ENCODE results near the gene SULT1A2.
"Not testable (repeated sequence)": the region's sequence is repeated elsewhere in the genome, so short reads cannot be mapped to it uniquely, and the experiment has no call there.

SULT1A2 gene

DNA sequence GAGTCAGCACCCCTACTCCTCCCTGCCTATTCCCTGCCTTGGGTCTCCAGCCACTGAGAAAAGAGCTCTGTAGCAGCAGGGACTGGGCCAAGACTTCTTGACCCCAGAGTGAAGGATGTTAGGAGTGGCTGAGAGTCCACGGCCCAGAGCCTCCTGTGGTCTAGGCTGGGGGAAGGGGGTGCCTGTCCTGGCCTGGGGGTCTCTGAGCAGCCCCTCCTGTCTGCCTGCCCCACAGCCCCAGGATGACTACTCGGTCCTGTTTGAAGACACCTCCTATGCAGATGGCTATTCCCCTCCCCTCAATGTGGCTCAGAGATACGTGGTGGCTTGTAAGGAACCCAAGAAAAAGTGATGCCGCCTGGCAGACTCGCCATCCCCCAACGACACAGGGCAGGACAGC is 5.5 kb downstream of the SULT1A2 start:
- no peak for DNase-seq (ENCODE audit: low read depth)

DNA sequence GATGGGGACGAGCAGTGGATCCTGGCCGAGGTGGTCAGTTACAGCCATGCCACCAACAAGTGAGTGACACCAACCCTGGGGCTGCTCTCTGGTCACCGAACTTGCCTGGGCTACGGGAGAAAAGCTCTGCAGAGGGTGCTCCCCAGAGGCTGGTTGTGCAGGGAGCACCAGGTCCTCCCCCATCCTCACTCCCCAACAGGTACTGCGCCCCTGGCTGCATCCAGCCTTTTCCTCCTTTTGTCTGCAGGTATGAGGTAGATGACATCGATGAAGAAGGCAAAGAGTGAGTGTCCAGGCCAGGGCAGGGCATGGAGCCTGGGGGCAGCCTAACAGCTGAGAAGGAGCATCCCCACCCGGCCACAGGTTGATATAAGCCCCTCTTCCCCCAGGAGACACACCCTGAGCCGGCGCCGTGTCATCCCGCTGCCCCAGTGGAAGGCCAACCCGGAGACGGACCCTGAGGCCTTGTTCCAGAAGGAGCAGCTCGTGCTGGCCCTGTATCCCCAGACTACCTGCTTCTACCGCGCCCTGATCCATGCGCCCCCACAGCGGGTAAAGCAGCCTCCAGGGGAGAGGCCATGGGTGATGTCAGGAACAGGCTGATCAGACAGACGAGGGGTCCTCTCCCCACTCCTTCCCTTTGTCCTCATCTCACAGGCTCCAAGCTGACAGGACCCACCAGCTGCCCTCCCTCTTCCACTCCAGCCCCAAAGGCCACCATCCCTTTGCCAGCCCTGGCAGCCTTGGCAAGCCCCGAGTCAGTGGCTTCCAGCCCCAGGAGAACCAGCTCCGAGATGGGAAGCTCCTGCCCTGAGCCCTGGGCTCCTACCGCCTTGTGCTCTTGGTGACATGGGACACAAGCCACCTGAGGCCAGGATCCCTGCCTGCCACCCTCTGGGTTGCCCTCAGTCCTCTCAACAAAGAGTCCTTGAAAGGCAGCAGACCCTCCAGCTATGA is 6.2 kb downstream of the SULT1A2 start:
- no peak for DNase-seq (ENCODE audit: low read depth)

DNA sequence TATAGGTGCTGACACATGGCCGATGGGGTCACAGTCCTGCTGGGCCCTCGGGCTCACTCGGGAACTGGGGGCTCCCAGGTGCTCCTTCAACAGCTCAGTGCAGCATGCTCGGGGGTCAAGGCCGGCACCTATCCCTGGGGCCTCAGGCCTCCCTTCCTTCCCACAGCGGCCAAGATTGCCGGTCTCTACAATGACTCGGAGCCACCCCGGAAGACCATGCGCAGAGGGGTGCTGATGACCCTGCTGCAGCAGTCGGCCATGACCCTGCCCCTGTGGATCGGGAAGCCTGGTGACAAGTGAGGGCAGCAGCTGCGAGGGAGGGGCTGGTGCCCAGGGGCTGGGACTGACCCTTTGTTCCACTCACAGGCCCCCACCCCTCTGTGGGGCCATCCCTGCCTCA is 6.9 kb downstream of the SULT1A2 start:
- no peak for DNase-seq (ENCODE audit: low read depth)

DNA sequence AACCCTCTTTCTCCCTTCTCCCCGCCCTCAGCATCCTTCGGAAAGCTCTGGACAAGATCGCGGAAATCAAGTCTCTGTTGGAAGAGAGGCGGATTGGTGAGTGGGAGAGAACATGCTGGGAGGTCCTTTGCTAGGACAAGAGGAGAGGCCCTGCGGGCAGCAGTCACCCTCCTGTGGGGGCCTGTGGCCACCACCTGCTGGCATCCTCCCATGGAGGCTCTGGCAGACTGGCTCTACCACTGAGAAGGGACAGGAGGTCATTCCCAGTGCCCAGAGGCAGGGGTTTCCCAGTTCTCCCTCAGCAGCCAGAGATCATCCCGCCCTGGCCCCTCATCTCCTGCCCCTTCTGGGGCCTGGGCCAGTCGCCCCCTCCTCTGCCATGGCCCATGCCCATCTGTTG is 7.8 kb downstream of the SULT1A2 start:
- DNase-seq (ENCODE audit: low read depth): no peak

DNA sequence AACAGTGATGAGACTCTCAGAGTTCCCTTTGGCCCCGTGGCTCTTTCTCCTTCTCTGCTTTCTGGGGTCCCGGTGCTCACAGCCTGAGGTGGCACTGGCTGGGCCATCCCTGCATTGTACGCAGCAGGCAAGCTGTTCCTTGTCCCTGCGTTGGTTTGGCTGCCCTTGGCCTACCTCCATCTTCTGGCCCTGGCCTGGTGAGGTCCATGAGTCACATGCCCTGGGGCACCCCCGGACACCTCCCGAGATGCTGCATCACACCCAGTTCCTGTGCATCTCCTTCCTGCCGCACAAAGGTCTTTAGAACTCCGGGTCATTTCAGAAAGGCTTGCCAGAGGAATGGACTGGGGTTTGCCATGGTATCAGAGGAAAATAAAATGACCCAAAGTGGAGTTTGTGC is 9.5 kb downstream of the SULT1A2 start:
- DNase-seq (ENCODE audit: low read depth): no peak

DNA sequence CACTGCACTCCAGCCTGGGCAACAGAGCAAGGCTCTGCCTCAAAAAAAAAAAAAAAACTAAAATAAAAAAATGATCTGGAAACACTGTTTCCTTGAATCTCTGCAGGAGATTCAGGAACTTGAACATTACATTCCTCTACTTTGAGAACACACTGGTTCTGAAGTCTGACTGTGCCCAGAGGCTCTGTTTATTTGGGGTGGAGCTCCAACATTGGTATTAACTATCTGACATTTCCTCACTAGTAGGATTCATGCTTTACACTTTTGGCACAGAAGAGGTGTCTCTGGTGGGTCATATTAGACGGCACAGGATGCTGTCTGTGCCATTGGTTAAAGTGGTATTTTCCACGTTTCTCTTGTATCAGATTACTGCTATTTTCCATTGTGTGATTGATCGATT is 10.4 kb downstream of the SULT1A2 start:
- DNase-seq (ENCODE audit: low read depth): no peak

DNA sequence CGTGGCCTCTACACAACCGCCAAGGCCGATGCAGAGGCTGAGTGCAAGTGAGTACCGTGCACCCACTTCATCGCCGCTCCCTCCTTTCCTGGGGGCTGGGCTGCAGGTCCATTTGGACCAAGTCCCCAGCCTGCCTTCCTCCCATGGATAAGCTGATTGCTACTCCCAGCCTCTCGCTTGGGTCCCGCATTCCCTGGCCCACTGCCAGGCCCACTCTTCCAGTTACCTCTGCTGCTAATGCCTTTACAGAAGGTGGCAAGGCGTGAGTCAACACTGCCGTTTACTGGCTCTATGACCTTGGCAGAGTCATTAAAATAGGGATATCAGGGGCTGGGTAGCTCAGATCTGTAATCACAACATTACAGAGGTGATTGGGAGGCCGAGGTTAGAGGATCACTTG is 11.2 kb downstream of the SULT1A2 start:
- DNase-seq (ENCODE audit: low read depth): no peak

DNA sequence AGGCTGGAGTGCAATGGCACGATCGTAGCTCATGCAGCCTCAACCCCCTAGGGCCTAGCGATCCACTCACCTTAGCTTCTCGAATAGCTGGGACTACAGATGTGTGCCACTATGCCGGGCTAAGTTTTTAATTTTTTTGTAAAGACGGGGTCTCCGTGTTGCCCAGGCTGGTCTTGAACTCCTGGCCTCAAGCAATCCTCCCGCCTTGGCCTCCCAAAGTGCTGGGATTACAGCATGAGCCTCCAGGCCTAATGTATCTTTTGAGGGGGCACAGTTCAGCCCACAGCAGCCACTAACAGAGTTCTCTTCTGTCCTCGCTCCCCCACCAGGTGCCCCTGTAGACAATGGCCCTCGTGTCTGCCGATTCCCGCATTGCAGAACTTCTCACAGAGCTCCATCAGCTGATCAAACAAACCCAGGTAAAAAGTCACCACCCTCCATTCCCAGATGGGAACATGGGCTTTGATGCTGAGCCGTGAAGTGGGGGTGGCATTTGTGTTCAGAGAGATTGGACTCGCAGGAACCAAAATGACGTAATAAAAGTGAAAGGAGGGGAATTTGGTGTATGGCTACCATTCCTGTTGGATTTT is 16.0 kb downstream of the SULT1A2 start:
- DNase-seq (ENCODE audit: low read depth): no peak

DNA sequence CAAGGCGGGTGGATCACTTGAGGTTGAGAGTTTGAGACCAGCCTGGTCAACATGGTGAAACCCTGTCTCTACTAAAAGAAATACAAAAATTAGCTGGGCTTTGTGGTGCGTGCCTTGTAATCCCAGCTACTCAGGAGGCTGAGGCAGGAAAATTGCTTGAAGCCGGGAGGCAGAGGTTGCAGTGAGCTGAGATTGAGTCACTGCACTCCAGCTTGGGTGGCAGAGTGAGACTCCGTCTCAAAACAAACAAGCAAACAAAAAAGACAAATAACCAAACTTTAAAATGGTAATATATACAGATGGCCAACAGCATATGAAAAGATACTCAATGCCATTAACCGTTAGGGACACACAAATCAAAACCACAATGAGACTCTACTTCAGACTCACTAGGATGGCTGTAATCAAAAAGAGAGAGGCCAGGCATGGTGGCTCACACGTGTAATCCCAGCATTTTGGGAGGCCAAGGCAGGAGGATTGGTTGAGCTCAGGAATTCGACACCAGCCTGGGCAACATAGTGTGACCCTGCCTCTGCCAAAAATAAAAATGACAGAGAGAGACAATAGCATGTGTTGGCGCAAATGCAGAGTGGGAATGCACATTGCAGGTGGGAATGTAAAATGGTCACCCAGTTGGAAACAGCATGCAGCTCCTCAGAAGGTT is 21.3 kb downstream of the SULT1A2 start:
- no peak for DNase-seq (ENCODE audit: low read depth)

DNA sequence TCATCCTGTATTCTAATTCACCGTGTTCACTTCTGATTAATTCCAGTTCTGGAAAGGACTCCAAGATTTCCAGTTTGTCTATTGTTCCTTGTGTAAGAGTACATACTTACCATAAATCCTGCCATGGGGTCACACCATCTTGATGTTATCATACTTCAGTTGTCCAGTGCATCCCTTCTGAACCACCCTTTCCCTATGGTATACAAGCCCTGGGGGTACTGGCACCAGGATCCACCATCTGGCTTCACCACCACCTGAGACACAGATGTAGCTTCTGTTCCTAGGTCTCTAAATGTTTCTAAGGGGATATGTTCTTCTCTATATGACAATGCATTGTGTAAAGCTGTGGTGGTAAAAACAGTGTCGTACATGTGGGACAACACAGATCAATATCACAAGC is 21.9 kb downstream of the SULT1A2 start:
- DNase-seq (ENCODE audit: low read depth): no peak

DNA sequence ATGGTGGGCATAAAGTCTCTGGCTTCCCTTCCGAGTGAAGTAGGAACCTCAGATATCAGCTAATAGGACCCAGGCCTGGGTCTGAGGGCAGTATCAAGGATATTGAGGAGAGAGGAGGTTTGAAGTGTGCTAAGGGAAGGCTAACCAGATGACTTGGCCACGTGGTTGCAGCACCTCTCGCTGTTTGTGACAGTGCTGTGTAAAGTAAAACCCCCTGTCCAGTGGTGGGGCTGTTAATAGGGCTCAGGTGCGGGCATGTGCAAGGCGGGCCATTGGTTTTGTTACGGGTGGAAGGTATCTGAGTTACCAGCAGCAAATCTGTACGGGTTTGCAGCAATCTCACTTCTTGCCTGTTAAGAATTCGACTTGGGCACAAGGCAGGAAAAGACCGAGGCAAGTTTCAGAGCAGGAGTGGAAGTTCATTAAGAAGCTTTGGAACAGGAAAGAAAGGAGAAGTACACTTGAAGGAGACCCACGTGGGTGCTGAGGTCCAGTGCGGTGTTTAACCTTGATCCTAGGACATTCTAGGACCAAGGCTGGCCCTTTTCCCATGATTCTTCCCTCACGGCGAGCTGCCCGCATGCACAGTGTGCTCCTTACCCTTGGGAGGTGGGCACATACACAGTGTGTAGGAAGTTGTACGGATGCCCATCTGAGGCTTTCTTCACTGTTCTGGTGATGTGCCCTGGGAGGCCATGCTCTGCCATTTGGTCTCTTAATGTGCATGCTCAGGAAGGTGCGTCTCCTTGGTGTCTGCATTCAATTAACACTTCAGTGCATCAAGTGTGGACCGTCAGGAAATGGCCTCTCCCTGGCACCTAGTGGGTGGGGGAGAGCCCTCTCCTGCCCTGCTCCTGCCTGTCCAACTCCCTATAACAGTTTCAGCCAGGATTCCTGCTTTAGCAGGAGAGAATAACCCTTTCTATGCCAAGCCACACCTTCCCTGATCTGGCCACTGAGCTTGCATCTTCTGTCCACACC is 22.8 kb downstream of the SULT1A2 start:
- no peak for DNase-seq (ENCODE audit: low read depth)

DNA sequence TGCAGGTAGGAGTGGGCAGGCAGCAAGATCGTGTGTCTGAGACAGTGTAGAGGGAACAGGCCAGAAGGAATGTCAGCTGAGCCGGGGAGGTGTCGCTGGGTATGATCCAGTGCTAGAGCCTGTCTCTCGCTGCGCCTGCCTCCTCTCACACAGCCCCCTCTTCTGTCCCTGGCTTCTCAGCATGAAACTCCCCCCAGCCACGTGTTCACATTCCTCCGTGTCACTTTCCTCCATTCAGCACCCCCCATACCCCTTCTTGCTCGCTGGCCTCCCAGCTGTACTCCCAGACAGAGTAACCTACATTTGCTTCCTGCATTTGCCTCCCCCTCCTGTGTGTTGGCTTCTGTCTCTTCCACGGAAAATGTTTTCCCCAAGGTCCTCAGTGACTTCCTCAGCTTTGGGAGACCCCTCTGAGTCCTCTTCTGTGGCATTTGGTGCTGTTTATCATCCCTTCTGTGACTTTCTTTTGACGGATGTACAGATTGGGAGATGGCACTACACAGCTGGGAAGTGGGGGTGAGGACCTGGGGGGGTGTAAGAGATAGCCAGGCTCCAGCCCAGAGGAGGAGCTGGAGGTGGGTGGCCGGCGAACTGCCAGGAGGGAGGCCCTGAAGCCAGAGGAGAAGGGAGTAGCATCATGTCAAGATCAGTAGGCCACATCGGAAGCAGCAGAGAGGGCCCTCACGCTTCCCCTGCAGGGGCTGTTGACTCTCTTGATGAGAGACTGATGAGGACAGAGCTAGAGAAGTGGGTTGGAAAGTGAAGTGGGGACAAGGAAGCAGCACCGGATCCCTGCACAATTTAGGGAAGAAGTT is 23.9 kb downstream of the SULT1A2 start:
- no peak for DNase-seq (ENCODE audit: low read depth)

DNA sequence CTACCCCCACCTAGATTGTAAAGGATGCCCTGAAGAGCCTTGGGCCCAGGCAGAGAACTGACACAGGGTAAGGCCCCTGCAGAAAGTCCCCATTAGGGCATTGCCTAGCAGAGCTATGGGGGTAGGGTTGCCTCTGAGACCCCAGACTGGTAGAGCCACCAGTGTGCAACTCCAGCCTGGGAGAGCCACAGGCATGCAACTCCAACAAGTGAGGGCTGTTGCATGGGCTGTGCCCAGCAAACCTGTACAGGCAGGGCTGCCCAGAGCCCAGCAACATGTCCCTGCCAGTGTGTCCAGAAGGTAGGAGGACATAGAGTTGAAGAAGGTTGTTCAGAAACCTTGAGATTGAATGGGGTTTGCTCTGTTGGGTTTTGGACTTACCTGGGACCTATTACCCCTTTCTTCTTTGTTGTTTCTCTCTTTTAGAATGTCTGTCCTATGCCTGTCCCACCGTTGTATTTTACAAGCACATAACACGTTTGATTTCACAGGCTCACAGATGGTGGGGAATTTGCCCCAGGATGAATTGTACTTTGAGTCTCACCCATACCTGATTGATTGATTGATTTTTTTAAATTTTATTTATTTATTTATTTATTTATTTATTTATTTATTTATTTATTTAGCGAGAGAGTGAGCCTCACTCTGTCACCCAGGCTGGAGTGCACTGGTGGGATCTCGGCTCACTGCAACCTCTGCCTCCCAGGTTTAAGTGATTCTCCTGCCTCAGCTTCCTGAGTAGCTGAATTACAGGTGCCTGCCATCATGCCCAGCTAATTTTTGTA is 26.7 kb downstream of the SULT1A2 start:
- no peak for DNase-seq (ENCODE audit: low read depth)

DNA sequence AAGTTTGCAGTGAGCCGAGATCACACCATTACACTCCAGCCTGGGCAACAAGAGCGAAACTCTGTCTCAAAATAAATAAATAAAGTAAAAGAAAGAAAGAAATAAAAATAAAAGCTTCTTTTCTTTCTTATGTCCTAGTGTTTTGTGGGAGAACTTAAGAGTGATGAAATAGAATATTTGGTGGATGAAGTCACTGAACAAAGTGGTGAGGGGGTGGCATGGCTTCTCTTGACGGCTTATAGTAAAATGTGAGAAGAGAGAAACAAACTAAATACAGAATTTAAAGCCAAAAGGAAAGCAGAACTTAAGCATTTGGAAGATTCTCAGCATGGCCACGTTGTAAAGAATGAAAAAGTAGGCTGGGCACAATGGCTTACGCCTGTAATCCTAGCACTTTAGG is 27.8 kb downstream of the SULT1A2 start:
- DNase-seq (ENCODE audit: low read depth): no peak

DNA sequence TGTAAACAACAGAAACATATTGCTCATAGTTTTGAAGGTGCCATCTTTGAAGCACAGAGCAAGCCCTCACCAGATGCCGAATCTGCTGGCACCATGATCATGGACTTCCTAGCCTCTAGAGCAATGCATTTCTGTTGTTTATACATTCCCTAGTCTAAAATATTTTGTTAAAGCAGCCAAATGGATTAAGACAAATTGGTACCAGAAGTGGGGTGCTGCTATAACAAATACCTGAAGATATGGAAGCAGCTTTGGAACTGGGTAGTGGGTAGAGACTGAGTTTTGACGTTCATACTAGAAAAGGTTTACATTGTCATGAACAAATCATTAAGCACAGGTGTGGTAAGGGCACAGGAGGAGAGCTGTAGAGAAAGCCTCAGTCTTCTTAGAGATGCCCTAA is 29.6 kb downstream of the SULT1A2 start:
- DNase-seq (ENCODE audit: low read depth): no peak

DNA sequence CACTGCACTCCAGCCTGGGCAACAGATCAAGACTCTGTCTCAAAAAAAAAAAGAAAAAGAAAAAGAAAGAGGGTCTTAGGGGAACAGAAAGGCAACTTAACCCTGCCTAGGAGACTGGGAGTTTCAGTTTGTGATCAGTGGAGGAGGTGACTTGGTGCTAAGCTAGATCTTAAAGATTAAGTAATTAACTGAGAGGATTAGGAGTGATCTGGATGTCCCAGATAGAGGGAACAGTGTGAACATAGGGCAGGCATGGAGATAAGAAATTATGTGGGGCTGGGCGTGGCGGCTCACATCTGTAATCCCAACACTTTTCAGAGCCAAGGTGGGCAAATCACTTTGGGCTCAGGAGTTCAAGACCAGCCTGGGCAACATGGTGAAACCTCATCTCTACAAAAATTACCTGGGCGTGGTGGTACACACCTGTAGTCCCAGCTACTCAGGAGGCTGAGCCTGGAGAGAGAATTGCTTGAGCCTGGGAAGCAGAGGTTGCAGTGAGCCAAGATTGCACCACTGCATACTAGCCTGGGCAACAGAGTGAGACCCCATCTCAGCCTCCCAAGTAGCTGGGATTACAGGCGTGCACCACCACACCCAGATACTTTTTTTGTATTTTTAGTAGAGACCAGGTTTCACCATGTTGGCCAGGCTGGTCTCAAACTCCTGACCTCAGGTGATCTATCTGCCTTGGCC is 30.5 kb downstream of the SULT1A2 start:
- DNase-seq (ENCODE audit: low read depth): not testable (repeated sequence)

DNA sequence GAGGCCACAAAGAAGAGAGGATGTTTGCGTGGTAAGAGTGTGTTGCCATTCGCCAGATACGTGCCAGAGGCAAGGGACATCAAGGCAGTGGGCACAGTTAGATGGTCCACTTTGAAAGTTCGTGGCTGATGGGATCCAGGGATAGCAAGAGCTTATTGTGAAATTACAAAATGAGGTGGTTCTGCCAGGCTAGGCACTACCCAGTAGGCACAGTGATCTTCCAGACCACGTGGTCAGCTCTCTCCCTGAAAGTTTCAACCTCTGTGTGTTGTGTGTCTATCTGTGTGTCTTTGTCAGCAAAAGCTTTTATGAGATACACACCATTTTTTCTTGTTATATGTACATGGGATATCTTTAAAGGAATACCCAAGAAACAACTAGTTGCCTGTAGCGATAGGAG is 33.6 kb downstream of the SULT1A2 start:
- DNase-seq (ENCODE audit: low read depth): no peak

DNA sequence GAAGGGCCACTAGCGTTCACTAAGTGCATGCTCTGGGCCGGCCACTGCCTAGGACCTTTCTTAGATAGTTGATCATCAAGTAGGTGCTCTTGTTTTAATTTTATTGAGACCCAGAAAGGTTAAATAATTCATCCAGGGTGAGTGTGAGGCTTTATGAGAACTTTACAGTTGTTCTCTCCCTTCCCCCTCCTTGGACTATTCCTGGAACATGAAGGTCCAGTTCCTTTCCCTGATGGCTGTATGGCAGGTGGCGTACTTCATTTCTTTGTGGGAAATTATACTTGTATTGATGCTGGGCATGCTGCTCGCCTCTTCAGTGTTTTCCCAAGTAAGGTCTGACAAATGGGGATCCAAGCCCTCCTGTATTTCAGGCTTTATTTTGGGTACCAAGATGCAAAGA is 34.7 kb downstream of the SULT1A2 start:
- no peak for DNase-seq (ENCODE audit: low read depth)

DNA sequence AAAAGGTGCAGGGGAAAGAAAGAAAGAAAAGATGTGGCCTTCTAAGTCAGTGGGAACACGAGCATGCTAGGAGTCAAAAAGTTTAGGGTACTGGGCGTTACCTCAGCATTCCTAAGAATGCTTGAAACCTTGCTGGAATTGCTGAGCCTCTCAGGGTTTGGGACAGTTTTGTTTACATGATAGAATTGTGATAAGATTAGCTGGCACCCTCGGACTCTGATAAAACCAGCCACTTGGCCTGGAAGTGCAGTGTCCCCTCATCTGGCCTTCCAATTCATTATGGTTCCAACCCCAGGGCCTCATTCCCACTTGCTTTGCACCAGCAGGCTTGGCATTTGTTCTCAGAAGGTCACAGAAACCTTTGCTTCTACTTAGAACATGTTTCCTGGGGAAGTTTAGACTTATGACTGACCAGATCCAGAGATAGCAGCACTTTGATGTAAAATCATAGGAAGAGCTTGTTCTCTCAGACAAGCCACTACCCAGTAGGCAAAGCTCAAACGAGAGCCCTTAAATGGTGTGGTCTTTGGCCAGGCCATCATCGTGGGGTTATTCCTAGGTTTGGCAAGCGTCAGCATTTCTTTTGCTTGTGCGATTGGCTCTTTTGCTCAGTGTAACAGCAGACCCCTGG is 35.2 kb downstream of the SULT1A2 start:
- DNase-seq (ENCODE audit: low read depth): no peak

All from CMK (cell line).